Astrocyte of the spinal cord (primary cell): ENCODE data around the gene FLVCR2.

Experiments
- DNase-seq: peaks from one replicate; pipeline ENCODE4 v3.0.0; 2011; ENCODE audit warnings: low read depth, low spot score
- H3K4me3 ChIP-seq: 2 replicates; pipeline ENCODE4 v1.5.1; 2011; ENCODE audit warnings: low read depth, mild to moderate bottlenecking, low read length, moderate library complexity
- CTCF ChIP-seq: IDR thresholded peaks from 2 replicates; pipeline ENCODE4 v1.5.1; 2012; ENCODE audit warnings: low read depth, mild to moderate bottlenecking, low read length, inconsistent platforms
- in situ Hi-C: cut with HindIII; loops from 2 replicates; pipeline ENCODE4 v1.10.0; 2017; ENCODE audit warnings: low sequenced_read_pairs

Gene FLVCR2

GRCh38 chr14:75649773-75650172 lies 71.4 kb downstream of the FLVCR2 start:
- no peak overlapping the region for H3K4me3 ChIP-seq
- TF ChIP-seq CTCF = no peak
- in situ Hi-C loops = no loop called here
- DNase-seq = no peak

- in situ Hi-C loops = no loop called here
- DNase-seq = no peak
These were observed 72.0 kb downstream of the FLVCR2 start for GRCh38 chr14:75650253-75651058.

GRCh38 chr14:75653563-75653962 lies 75.1 kb downstream of the FLVCR2 start:
- no peak overlapping the region for H3K4me3 ChIP-seq
- DNase-seq = no peak
- in situ Hi-C loops = no loop called here
- no peak for TF ChIP-seq CTCF

More at GRCh38 chr14:75650253-75651058, 72.0 kb downstream of the FLVCR2 start:
- H3K4me3 ChIP-seq = no peak overlapping the region
- no peak for TF ChIP-seq CTCF

- peak; percentile 66 for DNase-seq
- TF ChIP-seq CTCF = peak; percentile 96
- H3K4me3 ChIP-seq = no peak overlapping the region
- in situ Hi-C loops = no loop called here
These were observed 75.8 kb downstream of the FLVCR2 start for GRCh38 chr14:75654127-75654732.

- no peak for TF ChIP-seq CTCF
- no peak for DNase-seq
- in situ Hi-C loops = no loop called here
- no peak overlapping the region for H3K4me3 ChIP-seq
These were observed 76.8 kb downstream of the FLVCR2 start for GRCh38 chr14:75655235-75655634.

- in situ Hi-C loops = no loop called here
- H3K4me3 ChIP-seq = no peak overlapping the region
- DNase-seq = no peak
- TF ChIP-seq CTCF = no peak
These were observed 78.9 kb downstream of the FLVCR2 start for GRCh38 chr14:75657331-75657730.
